ENCODE results near the gene KDM4B. TPM values are rescaled to one million over a fixed set of nuclear protein-coding genes. Genes with fewer than 3 reads are reported as not detected.
"Not testable (repeated sequence)": the region's sequence is repeated elsewhere in the genome, so short reads cannot be mapped to it uniquely, and the experiment has no call there.

The KDM4B gene
- total RNA-seq, 4 donors from 2014 or later, result 28.7 to 75.1 (median 46.1) TPM

- Histone ChIP-seq H3K27me3 (no peaks in the 10 kb centered on the region), H3K9me3 (no peaks in the 10 kb centered on the region), H3K27ac (peak overlapping the region in 3 of 4 donors; percentile 38 to 66 (median 65)), H3K4me3 (peak overlapping the region; percentile 61 to 91 (median 70)), H3K36me3 (no peaks in the 10 kb centered on the region), H3K4me1 (peaks cover 0 to 58% (median 13%) of the 10 kb centered on the region in 4 donors)
- peak in 1 of 3 donors; percentile 61 for DNase-seq
- TF ChIP-seq POLR2A (IDR thresholded peaks at IDR 0.05), result no peak
- TF ChIP-seq CTCF (IDR thresholded peaks at IDR 0.05), result no peak
These were observed 1.9 kb downstream of the KDM4B start for GRCh38 chr19:4970558-4971423.

- peak in 2 of 3 donors; percentile 71 for DNase-seq
These were observed 2.5 kb downstream of the KDM4B start for GRCh38 chr19:4971424-4971793.

GRCh38 chr19:4971816-4972495, 3.0 kb downstream of the KDM4B start:
- Histone ChIP-seq H3K4me1 (peaks cover 0 to 66% (median 13%) of the 10 kb centered on the region in 4 donors), H3K4me3 (peak overlapping the region in 1 of 4 donors; percentile 91), H3K27me3 (no peaks in the 10 kb centered on the region), H3K36me3 (no peaks in the 10 kb centered on the region), H3K27ac (no peak overlapping the region), H3K9me3 (no peaks in the 10 kb centered on the region)
- DNase-seq, result no peak
- no peak for TF ChIP-seq CTCF (IDR thresholded peaks at IDR 0.05)
- no peak for TF ChIP-seq POLR2A (IDR thresholded peaks at IDR 0.05)

More at GRCh38 chr19:4971424-4971793, 2.5 kb downstream of the KDM4B start:
- Histone ChIP-seq H3K27me3 (no peaks in the 10 kb centered on the region), H3K9me3 (no peaks in the 10 kb centered on the region), H3K4me1 (peaks cover 0 to 61% (median 13%) of the 10 kb centered on the region in 4 donors), H3K36me3 (no peaks in the 10 kb centered on the region), H3K4me3 (peak overlapping the region; percentile 61 to 91 (median 70)), H3K27ac (peak overlapping the region in 3 of 4 donors; percentile 38 to 66 (median 65))
- TF ChIP-seq POLR2A (IDR thresholded peaks at IDR 0.05) (no peak), CTCF (IDR thresholded peaks at IDR 0.05) (no peak)

- no peaks in the 10 kb centered on the region for H3K36me3 ChIP-seq
- peaks cover 0 to 73% (median 13%) of the 10 kb centered on the region in 4 donors for H3K4me1 ChIP-seq
- H3K4me3 ChIP-seq, result no peak overlapping the region
- H3K27me3 ChIP-seq, result no peaks in the 10 kb centered on the region
- DNase-seq, result no peak
- H3K9me3 ChIP-seq, result no peaks in the 10 kb centered on the region
- TF ChIP-seq POLR2A (IDR thresholded peaks at IDR 0.05), result no peak
- TF ChIP-seq CTCF (IDR thresholded peaks at IDR 0.05), result no peak
- H3K27ac ChIP-seq, result no peak overlapping the region
These were observed 3.8 kb downstream of the KDM4B start for GRCh38 chr19:4972509-4973230.

- H3K27me3 ChIP-seq, result no peaks in the 10 kb centered on the region
- no peak overlapping the region for H3K4me3 ChIP-seq
- DNase-seq, result no peak
- no peaks in the 10 kb centered on the region for H3K36me3 ChIP-seq
- peak overlapping the region in 1 of 4 donors; percentile 82 for H3K27ac ChIP-seq
- TF ChIP-seq CTCF (IDR thresholded peaks at IDR 0.05), result no peak
- no peak for TF ChIP-seq POLR2A (IDR thresholded peaks at IDR 0.05)
- peaks cover 0 to 76% (median 11%) of the 10 kb centered on the region in 4 donors for H3K4me1 ChIP-seq
- H3K9me3 ChIP-seq, result no peaks in the 10 kb centered on the region
These were observed 6.1 kb downstream of the KDM4B start for GRCh38 chr19:4974880-4975469.

GRCh38 chr19:4975601-4976000, 6.7 kb downstream of the KDM4B start:
- peak overlapping the region; percentile 43 to 82 (median 69) for H3K27ac ChIP-seq
- not testable (repeated sequence) for H3K9me3 ChIP-seq, H3K27me3 ChIP-seq, DNase-seq, H3K4me3 ChIP-seq, H3K36me3 ChIP-seq
- peaks cover 0 to 70% (median 7%) of the 10 kb centered on the region in 4 donors for H3K4me1 ChIP-seq

Measured in Peyer's patch (tissue), 4 donors.